Ishikawa (cell line): ENCODE results near the gene ANKRD31.

Experiments used
- CEBPB ChIP-seq: IDR thresholded peaks from 2 replicates; pipeline ENCODE4 v1.6.1; 2012
- CREB1 ChIP-seq: IDR thresholded peaks from 2 replicates; pipeline ENCODE4 v1.6.1; 2012; ENCODE audit warnings: low read depth
- EGR1 ChIP-seq: IDR thresholded peaks from 2 replicates; pipeline ENCODE4 v1.6.1; 2012
- EP300 ChIP-seq: IDR thresholded peaks from 2 replicates; pipeline ENCODE4 v1.6.1; 2012; ENCODE audit warnings: borderline replicate concordance
- FOXM1 ChIP-seq: IDR thresholded peaks from 2 replicates; pipeline ENCODE4 v1.6.1; 2012; ENCODE audit warnings: low read depth, borderline replicate concordance
- NFIC ChIP-seq: IDR thresholded peaks from 2 replicates; pipeline ENCODE4 v1.6.1; 2012
- RAD21 ChIP-seq: IDR thresholded peaks from 2 replicates; pipeline ENCODE4 v1.6.1; 2012; ENCODE audit warnings: low read depth
- TAF1 ChIP-seq: IDR thresholded peaks from 2 replicates; pipeline ENCODE4 v1.6.1; 2012; ENCODE audit warnings: low read depth, mild to moderate bottlenecking
- TCF12 ChIP-seq: IDR thresholded peaks from 2 replicates; pipeline ENCODE4 v1.6.1; 2012; ENCODE audit warnings: low read depth
- TEAD4 ChIP-seq: IDR thresholded peaks from 2 replicates; pipeline ENCODE4 v1.6.1; 2012
- YY1 ChIP-seq: IDR thresholded peaks from 2 replicates; pipeline ENCODE4 v1.6.1; 2012; ENCODE audit warnings: low read depth
- TF ChIP-seq, protein P1 (sequence below): IDR thresholded peaks from 2 replicates; pipeline ENCODE4 v1.6.1; 2012; ENCODE audit warnings: low read depth, mild to moderate bottlenecking
- TF ChIP-seq, protein P2 (sequence below): IDR thresholded peaks from 2 replicates; pipeline ENCODE4 v1.6.1; 2012
- TF ChIP-seq, protein P3 (sequence below): IDR thresholded peaks from 2 replicates; pipeline ENCODE4 v1.6.1; 2012

DNA sequence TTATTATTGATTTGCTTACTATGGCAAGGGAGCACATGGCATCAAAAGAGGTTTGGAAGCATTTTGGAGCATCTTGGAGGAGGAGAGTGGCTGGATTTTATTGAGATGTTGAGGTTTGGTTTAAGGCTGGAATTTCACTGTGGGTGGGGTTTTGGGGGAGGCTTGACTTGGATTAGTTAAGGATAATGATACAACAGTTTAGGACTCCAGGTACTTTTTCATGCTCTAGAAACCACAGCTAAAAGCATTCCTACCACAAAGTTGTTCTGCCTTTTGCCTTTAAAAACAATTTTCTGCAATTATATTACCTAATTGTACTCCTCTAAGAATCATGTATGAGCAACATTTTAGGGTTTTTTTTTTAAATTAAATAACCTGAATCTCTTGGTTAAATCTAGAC is 189.3 kb downstream of the ANKRD31 start:
- no peak for TF ChIP-seq TAF1
- no peak for TF ChIP-seq TCF12
- TF ChIP-seq, protein P1, sequence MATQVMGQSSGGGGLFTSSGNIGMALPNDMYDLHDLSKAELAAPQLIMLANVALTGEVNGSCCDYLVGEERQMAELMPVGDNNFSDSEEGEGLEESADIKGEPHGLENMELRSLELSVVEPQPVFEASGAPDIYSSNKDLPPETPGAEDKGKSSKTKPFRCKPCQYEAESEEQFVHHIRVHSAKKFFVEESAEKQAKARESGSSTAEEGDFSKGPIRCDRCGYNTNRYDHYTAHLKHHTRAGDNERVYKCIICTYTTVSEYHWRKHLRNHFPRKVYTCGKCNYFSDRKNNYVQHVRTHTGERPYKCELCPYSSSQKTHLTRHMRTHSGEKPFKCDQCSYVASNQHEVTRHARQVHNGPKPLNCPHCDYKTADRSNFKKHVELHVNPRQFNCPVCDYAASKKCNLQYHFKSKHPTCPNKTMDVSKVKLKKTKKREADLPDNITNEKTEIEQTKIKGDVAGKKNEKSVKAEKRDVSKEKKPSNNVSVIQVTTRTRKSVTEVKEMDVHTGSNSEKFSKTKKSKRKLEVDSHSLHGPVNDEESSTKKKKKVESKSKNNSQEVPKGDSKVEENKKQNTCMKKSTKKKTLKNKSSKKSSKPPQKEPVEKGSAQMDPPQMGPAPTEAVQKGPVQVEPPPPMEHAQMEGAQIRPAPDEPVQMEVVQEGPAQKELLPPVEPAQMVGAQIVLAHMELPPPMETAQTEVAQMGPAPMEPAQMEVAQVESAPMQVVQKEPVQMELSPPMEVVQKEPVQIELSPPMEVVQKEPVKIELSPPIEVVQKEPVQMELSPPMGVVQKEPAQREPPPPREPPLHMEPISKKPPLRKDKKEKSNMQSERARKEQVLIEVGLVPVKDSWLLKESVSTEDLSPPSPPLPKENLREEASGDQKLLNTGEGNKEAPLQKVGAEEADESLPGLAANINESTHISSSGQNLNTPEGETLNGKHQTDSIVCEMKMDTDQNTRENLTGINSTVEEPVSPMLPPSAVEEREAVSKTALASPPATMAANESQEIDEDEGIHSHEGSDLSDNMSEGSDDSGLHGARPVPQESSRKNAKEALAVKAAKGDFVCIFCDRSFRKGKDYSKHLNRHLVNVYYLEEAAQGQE, result no peak
- TF ChIP-seq, protein P2, sequence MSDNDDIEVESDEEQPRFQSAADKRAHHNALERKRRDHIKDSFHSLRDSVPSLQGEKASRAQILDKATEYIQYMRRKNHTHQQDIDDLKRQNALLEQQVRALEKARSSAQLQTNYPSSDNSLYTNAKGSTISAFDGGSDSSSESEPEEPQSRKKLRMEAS, result no peak
- TF ChIP-seq NFIC, result no peak
- no peak for TF ChIP-seq CREB1
- TF ChIP-seq YY1, result no peak
- no peak for TF ChIP-seq EP300
- no peak for TF ChIP-seq RAD21
- TF ChIP-seq, protein P3, sequence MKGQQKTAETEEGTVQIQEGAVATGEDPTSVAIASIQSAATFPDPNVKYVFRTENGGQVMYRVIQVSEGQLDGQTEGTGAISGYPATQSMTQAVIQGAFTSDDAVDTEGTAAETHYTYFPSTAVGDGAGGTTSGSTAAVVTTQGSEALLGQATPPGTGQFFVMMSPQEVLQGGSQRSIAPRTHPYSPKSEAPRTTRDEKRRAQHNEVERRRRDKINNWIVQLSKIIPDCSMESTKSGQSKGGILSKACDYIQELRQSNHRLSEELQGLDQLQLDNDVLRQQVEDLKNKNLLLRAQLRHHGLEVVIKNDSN, result no peak
- no peak for TF ChIP-seq CEBPB
- TF ChIP-seq FOXM1, result no peak
- TF ChIP-seq TEAD4, result no peak
- no peak for TF ChIP-seq EGR1
